ENCODE measurements around the gene OLIG3.

Gene OLIG3

GRCh38 chr6:137495703-137496336 lies 1.6 kb upstream of the OLIG3 start:
- DNase-seq: no peak

GRCh38 chr6:137494988-137495702 lies 951 bp upstream of the OLIG3 start:
- no peak for DNase-seq

- DNase-seq: peak; percentile 53
Measured at GRCh38 chr6:137493218-137494038, 766 bp downstream of the OLIG3 start.

GRCh38 chr6:137492289-137493217 lies 1.6 kb downstream of the OLIG3 start:
- no peak for DNase-seq

- DNase-seq: no peak
Measured at GRCh38 chr6:137491478-137491877, 2.7 kb downstream of the OLIG3 start.

GRCh38 chr6:137490961-137491360 lies 3.2 kb downstream of the OLIG3 start:
- DNase-seq: no peak

- no peak for DNase-seq
Measured at GRCh38 chr6:137490006-137490905, 3.9 kb downstream of the OLIG3 start.

- DNase-seq: no peak
Measured at GRCh38 chr6:137489046-137490005, 4.9 kb downstream of the OLIG3 start.

GRCh38 chr6:137488150-137489045 lies 5.8 kb downstream of the OLIG3 start:
- DNase-seq: peak; percentile 41

- no peak for DNase-seq
Measured at GRCh38 chr6:137487869-137488149, 6.4 kb downstream of the OLIG3 start.

GRCh38 chr6:137487181-137487868 lies 6.9 kb downstream of the OLIG3 start:
- no peak for DNase-seq

- no peak for DNase-seq
Measured at GRCh38 chr6:137486416-137486815, 7.8 kb downstream of the OLIG3 start.

GRCh38 chr6:137480431-137480830 lies 13.8 kb downstream of the OLIG3 start:
- no peak for DNase-seq

GRCh38 chr6:137475103-137475502 lies 19.1 kb downstream of the OLIG3 start:
- DNase-seq: no peak

GRCh38 chr6:137473598-137473997 lies 20.6 kb downstream of the OLIG3 start:
- no peak for DNase-seq

- no peak for DNase-seq
Measured at GRCh38 chr6:137472641-137473137, 21.5 kb downstream of the OLIG3 start.

GRCh38 chr6:137471986-137472385 lies 22.2 kb downstream of the OLIG3 start:
- DNase-seq: no peak

- no peak for DNase-seq
Measured at GRCh38 chr6:137471497-137471896, 22.7 kb downstream of the OLIG3 start.

GRCh38 chr6:137467211-137467610 lies 27.0 kb downstream of the OLIG3 start:
- no peak for DNase-seq
